HFFc6 (cell line): ENCODE results near the gene XRN2. TPM values are rescaled to one million over a fixed set of nuclear protein-coding genes. Genes with fewer than 3 reads are reported as not detected.

Source experiments
- DNase-seq: peaks from one replicate; pipeline ENCODE4 v3.0.0-alpha.2; 2018
- H3K27ac Mint-ChIP-seq: 2 replicates; pipeline ENCODE4 v1.8.0; 2020; ENCODE audit warnings: mild to moderate bottlenecking, mixed read lengths
- H3K27me3 Mint-ChIP-seq: 2 replicates; pipeline ENCODE4 v1.8.0; 2021; ENCODE audit warnings: mild to moderate bottlenecking, moderate library complexity, mixed read lengths; ENCODE audit not compliant: insufficient read depth
- H3K36me3 Mint-ChIP-seq: 2 replicates; pipeline ENCODE4 v1.8.0; 2021; ENCODE audit warnings: low read depth, mixed read lengths
- H3K4me1 Mint-ChIP-seq: 2 replicates; pipeline ENCODE4 v1.8.0; 2020; ENCODE audit warnings: low read depth, mixed read lengths
- H3K4me3 Mint-ChIP-seq: 2 replicates; pipeline ENCODE4 v1.8.0; 2020; ENCODE audit warnings: mild to moderate bottlenecking, moderate library complexity, mixed read lengths
- H3K9me3 Mint-ChIP-seq: 2 replicates; pipeline ENCODE4 v1.8.0; 2020; ENCODE audit warnings: mild to moderate bottlenecking, mixed read lengths
- CTCF ChIP-seq: fragments of 200-600 bp; sonication (generic); IDR thresholded peaks from 2 replicates; pipeline ENCODE4 v1.5.0; 2021; ENCODE audit warnings: antibody characterized with exemption, mild to moderate bottlenecking
- total RNA-seq, 6 experiments: library from RNA; stranded (reverse); fragmentation: NEBNext Ultra II Directional; extraction: Animal tissue kit (Norgen Biotek cat#: 25700); gene quantifications; 2 replicates in 1 of 6; 3 replicates in 5 of 6; pipeline ENCODE4 v1.2.3, GENCODE V29; 2021

XRN2 gene
- total RNA-seq, 6 experiments from 2014 or later, result 53.3 to 66.1 (median 60.3) TPM

GRCh38 chr20:21378259-21378658 lies 75.1 kb downstream of the XRN2 start:
- no peak overlapping the region for H3K4me3 Mint-ChIP-seq
- peaks cover 28% of the 10 kb centered on the region for H3K4me1 Mint-ChIP-seq

GRCh38 chr20:21380711-21381110 lies 77.6 kb downstream of the XRN2 start:
- TF ChIP-seq CTCF, result no peak
- Mint-ChIP-seq H3K36me3 (peaks cover 14% of the 10 kb centered on the region), H3K4me3 (no peak overlapping the region), H3K9me3 (no peaks in the 10 kb centered on the region), H3K4me1 (peaks cover 28% of the 10 kb centered on the region), H3K27ac (no peak overlapping the region; the same call in 1 of the 2 replicates), H3K27me3 (no peaks in the 10 kb centered on the region)
- no peak for DNase-seq

More at GRCh38 chr20:21378259-21378658, 75.1 kb downstream of the XRN2 start:
- DNase-seq, result no peak
- no peaks in the 10 kb centered on the region for H3K9me3 Mint-ChIP-seq
- no peak overlapping the region for H3K27ac Mint-ChIP-seq
- TF ChIP-seq CTCF, result no peak
- peaks cover 9% of the 10 kb centered on the region for H3K36me3 Mint-ChIP-seq
- no peaks in the 10 kb centered on the region for H3K27me3 Mint-ChIP-seq

GRCh38 chr20:21381619-21382018 lies 78.5 kb downstream of the XRN2 start:
- Mint-ChIP-seq H3K9me3 (no peaks in the 10 kb centered on the region), H3K4me1 (peaks cover 23% of the 10 kb centered on the region), H3K27ac (no peak overlapping the region), H3K27me3 (no peaks in the 10 kb centered on the region), H3K4me3 (no peak overlapping the region), H3K36me3 (peaks cover 14% of the 10 kb centered on the region)
- TF ChIP-seq CTCF, result no peak
- no peak for DNase-seq

- Mint-ChIP-seq H3K27ac (no peak overlapping the region), H3K4me1 (peaks cover 11% of the 10 kb centered on the region; the same call in 1 of the 2 replicates), H3K27me3 (no peaks in the 10 kb centered on the region), H3K9me3 (no peaks in the 10 kb centered on the region), H3K36me3 (peaks cover 19% of the 10 kb centered on the region), H3K4me3 (no peak overlapping the region)
- TF ChIP-seq CTCF, result no peak
- no peak for DNase-seq
Measured at GRCh38 chr20:21384308-21384892, 81.3 kb downstream of the XRN2 start.

- H3K4me3 Mint-ChIP-seq, result no peak overlapping the region
- TF ChIP-seq CTCF, result no peak
- DNase-seq, result no peak
- no peak overlapping the region for H3K27ac Mint-ChIP-seq
- 0 out of 2 replicates have a peak, but pooled peaks cover under 1% of the 10 kb centered on the region for H3K4me1 Mint-ChIP-seq
- H3K27me3 Mint-ChIP-seq, result peaks cover 5% of the 10 kb centered on the region; the same call in 1 of the 2 replicates
- H3K36me3 Mint-ChIP-seq, result peaks cover 31% of the 10 kb centered on the region
- H3K9me3 Mint-ChIP-seq, result no peaks in the 10 kb centered on the region
Measured at GRCh38 chr20:21386111-21386510, 83.0 kb downstream of the XRN2 start.
